HEK293 (cell line): Measurements from ENCODE around the gene GALNT2.

Experiments
- TRIM28 ChIP-seq: IDR thresholded peaks from 2 replicates; pipeline ENCODE4 v1.6.1; 2011; ENCODE audit warnings: low read length, control low read depth, borderline replicate concordance
- ZNF548 ChIP-seq: fragments of 450-650 bp; formaldehyde crosslinking; IDR thresholded peaks from 2 replicates; pipeline ENCODE4 v1.5.1; 2016; ENCODE audit warnings: missing biosample characterization, missing genetic modification characterization
- ZNF768 ChIP-seq: fragments of 450-650 bp; formaldehyde crosslinking; IDR thresholded peaks from 2 replicates; pipeline ENCODE4 v1.5.1; 2018; ENCODE audit warnings: missing biosample characterization, mild to moderate bottlenecking, missing genetic modification characterization
- ZSCAN16 ChIP-seq: fragments of 450-650 bp; formaldehyde crosslinking; IDR thresholded peaks from 2 replicates; pipeline ENCODE4 v1.5.1; 2016; ENCODE audit warnings: missing biosample characterization, missing genetic modification characterization
- TF ChIP-seq, protein P1 (sequence below): fragments of 450-650 bp; formaldehyde crosslinking; IDR thresholded peaks from 2 replicates; pipeline ENCODE4 v1.5.1; 2016; ENCODE audit warnings: missing biosample characterization, missing genetic modification characterization

DNA sequence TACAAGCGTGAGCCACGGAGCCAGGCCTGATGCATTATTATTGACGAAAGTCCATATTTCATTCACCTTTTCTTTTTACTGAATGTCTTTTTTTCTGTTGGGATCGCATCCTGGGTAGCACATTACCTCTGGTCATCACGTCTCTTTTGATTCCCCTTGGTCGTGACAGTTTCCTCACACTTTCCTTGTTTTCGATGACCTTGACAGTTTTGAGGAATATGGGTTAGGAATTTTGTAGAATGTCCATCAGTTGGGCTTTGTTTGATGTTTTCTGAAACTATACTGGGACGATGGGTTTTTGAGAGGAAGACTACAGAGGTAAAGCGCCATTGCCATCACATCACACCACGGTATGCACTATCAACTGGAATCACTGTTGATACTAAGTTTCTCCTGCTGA, 26.6 kb upstream of the GALNT2 start:
- TF ChIP-seq ZNF548 (tag by site-specific recombination) = no peak
- no peak for TF ChIP-seq ZSCAN16
- TF ChIP-seq, protein P1, sequence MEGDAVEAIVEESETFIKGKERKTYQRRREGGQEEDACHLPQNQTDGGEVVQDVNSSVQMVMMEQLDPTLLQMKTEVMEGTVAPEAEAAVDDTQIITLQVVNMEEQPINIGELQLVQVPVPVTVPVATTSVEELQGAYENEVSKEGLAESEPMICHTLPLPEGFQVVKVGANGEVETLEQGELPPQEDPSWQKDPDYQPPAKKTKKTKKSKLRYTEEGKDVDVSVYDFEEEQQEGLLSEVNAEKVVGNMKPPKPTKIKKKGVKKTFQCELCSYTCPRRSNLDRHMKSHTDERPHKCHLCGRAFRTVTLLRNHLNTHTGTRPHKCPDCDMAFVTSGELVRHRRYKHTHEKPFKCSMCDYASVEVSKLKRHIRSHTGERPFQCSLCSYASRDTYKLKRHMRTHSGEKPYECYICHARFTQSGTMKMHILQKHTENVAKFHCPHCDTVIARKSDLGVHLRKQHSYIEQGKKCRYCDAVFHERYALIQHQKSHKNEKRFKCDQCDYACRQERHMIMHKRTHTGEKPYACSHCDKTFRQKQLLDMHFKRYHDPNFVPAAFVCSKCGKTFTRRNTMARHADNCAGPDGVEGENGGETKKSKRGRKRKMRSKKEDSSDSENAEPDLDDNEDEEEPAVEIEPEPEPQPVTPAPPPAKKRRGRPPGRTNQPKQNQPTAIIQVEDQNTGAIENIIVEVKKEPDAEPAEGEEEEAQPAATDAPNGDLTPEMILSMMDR = no peak
- no peak for TF ChIP-seq TRIM28
- no peak for TF ChIP-seq ZNF768 (tag by site-specific recombination)
